NCI-H748 (cell line): ENCODE data around the gene MNX1.
A peak's percentile ranks its signal among the peaks of the same experiment; 100 is the strongest.

ENCODE experiments used
- DNase-seq: peaks from one replicate; lab custom pipeline; 2025; ENCODE audit not compliant: unreplicated experiment; lab: John Stamatoyannopoulos, UW

Gene MNX1

DNA sequence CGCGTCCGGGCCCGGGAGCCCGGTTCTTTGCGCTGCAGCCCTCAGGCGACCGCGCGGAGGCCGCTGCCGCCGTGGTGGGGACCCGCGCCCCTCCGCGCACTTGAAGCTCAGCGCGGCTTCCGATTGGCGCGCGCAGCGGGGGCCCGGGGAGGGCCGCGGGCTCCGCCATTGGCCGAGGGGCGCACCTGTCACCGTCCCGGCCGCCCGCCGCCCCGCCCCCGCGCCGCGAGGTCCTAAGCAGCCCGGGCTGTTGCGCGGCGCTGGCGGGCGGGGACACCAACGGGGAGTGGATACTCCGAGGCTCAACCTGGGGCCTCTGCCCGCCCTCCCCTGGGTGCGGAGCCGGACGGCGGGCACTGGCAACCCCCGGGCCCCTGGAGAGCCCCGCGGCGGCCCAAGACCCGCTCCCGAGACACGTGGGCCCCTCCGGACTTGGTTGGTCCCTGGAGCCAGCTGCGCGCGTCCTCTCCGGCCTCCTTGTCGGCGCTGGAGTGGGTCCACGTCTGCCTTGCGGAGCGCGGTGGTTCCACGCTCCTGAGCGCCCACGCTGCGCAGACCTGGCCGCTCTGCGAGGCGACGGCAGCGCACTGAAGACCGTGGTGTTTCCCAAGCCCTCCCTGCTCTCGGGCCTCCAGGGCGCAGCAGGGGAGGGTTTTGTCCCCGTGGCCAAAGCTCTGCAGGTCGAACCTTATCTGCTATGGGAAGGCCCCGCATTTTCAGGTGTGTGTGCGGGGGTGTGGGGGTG lies at the start of gene MNX1:
TSS of gene MNX1 (minus strand) at position 76 of the 745 bp plus-strand sequence. CDS start 313 bp downstream, outside the sequence.
- DNase-seq: peak; percentile 93

DNA sequence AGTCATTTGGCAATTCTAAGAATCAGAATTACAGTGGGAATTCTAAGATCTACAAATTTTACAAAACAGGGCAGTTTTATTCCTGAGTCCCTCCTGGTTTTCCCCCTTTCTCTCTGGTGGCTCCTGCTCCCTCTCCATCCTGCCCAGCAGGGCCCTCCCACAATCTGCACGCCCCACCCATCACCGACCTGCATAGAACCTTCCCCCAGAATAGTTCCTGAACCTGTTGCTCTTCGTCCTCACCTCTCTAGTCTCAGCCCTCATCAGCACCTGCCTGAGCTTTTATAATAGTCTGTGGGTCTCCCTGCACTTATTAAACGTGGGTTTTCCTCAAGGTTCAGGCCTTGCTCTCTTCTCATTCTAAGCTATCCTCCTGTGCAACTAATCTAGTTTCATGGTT lies 49.1 kb upstream of the MNX1 start:
- no peak for DNase-seq

DNA sequence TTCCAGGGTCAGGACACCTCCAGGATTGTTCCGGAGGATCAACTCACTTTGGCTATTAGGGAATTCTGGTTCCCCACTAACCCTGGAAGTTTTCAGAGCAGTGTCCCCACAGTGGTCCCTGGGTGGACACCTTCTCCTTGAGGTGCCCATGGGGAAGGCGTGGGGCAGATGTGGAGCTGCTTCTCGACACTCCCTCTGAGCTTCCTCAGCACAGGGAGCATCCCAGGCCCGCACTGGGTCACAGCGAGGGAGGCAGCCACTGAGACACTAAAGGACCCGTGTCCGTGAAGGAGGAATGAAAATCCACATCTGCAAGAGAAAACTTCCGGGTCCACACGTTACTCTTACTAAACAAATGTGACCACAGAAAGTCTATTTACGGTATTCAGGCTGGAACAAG lies 48.2 kb upstream of the MNX1 start:
- DNase-seq: no peak

DNA sequence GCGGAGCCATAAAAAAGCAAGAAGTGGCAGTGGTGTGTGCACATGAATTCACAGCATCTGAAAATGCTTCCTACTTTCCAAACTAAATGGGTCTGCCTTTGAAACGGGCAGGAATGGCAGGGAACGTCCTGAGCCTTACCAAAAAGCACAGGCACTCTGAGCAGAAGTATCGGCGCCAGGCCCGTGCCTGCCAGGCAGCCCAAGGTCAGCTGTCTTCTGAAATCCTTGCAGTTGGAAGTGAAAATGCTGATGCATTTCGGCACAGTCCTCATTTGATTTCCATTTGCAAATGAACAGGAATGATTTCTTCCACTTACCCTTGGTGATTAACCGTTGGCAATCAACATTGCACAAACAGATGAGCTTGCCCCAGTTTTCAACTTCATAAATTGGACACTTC lies 47.6 kb upstream of the MNX1 start:
- no peak for DNase-seq

DNA sequence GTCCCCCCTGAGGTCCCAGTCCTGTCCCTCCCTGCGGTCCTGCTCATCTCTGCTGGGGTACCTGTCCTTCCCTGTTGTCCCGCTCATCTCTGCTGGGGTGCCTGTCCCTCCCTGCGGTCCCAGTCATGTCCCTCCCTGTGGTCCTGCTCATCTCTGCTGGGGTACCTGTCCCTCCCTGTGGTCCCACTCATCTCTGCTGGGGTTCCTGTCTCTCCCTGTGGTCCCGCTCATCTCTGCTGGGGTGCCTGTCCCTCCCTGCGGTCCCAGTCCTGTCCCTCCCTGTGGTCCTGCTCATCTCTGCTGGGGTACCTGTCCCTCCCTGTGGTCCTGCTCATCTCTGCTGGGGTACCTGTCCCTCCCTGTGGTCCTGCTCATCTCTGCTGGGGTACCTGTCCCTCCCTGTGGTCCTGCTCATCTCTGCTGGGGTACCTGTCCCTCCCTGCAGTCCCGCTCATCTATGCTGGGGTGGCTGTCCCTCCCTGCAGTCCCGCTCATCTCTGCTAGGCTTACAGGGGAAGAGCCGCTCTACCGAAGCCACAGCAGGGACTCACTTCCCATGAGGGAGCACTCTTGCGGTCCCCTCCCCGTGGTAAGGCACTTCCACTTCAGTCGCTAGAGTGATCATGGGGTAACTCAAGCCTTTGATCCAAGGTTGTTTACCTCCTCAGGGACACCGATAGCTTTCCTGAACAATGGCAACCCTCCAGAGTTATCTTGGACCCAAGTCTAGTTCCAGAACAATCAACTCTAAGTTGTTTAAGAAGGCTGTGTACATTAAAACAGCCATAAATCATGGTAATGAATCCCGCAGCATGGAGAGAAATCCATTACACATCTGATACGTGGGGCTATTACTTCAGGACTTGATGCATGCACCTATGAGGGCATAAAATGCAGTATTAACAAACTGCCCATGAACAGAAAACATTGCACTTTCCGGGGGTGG lies 46.8 kb upstream of the MNX1 start:
- no peak for DNase-seq

DNA sequence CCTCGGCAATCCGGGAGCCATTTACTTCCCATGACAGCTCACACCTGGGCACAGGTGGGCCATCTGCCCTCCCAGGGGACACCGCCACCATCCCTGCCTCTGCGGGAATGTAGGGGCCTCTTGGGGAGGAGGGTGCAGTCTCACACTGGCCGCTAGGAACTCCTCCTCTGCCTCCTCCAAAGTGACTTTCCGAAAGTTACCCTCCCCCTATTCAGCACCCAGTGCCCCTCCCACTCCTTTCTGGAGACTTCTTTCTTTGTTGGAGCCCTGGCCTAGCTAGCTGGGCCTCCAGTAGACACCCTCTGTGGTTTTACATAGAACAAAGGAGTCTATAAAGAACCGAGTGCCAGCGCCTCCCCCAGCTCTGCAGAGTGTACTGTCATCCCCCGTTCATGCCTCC lies 45.8 kb upstream of the MNX1 start:
- no peak for DNase-seq

DNA sequence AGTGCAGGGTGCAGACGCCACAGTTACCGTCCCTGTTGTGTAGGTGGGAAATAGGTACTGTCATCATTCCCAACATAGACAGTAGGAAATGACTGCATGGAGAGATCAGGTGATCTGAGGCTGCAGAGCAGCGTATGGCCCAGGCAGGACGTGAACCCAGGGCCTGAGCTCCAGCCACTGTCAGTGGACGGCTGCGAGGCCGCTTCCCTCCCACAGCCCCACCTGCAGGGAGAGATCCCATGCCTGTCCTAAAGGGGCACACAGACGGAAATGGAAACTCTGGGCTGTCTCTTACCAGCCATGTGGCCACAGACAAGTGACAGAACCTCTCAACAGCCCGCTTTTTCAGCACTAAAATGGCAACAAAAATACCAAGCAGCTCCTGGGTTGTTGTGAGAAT lies 44.5 kb upstream of the MNX1 start:
- no peak for DNase-seq

DNA sequence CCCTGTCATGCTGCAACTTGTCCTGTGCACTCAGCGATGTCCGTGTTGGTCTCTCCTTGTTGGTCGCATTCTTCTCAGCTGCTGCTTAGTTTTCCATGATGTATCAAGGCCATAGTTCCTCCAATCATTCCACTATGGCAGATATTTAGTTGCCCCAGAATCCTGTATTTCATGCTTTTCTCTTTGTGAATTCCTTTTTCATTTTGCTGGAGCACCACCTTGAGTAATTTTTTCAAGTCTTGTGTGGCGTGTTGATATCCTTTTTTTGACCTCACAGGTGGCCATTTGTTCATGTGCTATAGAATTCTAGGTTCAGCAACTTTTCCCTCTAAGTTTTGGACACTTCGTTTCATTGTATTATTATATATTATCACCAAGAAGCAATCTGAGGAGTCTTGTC lies 42.7 kb upstream of the MNX1 start:
- no peak for DNase-seq

DNA sequence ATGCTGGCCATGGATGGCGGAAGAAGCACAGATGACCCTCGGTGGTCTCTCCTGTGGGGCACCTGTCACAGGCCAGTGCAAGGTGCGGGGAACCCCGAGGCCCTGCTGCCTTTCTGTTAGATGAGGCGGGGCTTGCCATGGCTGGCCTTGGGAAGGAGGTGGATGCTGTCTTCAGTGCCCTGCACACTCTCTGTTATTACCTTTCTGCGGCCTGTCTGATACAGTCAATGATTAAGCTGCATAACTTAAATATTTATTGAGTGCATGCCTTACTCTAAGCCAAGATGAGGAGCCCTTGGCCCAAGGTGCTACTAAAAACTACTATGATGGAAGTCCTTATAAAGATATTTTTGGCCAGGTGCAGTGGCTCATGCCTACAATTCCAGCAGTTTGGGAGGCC lies 36.7 kb upstream of the MNX1 start:
- DNase-seq: no peak

DNA sequence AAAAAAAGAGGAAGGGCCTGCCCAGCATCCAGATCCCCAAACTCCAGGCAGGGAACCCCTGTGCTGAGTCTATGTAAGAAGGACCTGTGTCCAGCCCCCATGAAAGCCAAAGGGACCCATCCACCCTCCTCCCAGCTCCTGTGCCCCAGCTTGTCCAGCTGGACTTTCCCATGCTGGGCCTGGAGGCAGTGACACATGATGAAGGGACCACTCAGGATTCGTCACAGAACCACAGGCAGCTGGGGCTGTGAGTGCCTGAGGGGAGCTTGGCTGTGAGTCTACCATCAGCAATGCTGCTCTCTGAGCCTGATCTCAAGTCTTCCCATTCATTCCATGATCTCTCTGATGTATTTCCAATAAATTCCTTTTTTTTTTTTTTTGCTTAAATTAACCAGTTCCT lies 36.2 kb upstream of the MNX1 start:
- no peak for DNase-seq

DNA sequence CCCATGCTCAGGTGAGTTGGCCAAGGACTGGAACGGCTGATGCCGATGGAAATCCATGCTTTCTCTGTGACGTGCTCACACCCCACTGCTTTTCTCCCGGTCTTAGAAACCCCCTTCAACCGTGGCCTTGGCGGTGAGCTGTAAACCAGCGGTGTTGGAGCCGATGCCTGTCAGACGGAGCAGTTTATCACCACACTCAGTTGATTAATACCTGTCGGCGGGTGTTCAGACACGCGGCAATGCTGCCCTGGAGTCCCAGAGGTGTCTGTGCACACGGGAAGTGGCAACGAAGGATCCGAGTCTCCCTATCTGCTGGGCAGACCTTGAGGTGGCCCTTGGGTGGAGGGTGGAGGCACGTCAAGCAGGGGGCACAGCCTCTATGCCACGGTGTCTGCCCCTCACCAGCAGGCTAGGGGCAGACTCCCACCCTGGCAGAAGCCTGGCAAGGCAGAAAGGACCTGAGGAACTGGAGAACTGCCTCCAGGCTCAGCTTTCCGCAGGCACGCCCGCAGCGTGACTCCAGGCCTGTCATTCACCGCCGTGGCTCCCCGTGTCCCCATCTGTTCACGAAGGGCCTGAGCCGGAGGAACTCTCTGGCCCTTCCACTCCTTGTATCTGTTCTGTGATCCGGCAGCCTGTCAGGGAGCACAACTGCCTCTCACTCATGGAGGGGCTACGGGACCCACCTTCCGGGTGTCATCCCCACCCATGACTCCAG lies 34.6 kb upstream of the MNX1 start:
- DNase-seq: no peak

DNA sequence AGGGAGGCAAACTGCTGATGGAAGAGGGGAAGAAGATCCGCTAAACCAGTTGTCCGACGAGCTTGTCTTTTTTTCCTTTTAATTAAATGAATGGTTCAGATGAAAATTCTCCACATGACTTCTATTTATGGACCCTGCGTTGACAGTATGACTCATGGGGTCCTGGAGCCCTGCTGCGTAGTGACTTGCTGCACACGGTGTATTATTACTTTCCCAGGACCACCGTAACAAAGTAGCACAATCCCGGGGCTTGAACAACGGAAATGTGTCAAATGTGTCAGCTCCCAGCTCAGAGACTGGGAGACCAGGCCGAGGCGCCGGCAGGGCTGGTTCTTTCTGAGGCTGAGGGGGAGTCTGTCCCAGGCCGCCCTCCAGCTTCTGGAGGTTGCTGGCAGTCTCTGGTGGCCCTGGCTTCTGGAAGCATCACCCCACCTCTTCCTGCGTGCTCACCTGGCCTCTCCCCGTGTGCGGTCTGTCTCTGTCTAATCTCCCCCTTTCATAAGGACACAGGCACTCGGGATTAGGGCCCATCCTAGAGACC lies 33.8 kb upstream of the MNX1 start:
- DNase-seq: no peak

DNA sequence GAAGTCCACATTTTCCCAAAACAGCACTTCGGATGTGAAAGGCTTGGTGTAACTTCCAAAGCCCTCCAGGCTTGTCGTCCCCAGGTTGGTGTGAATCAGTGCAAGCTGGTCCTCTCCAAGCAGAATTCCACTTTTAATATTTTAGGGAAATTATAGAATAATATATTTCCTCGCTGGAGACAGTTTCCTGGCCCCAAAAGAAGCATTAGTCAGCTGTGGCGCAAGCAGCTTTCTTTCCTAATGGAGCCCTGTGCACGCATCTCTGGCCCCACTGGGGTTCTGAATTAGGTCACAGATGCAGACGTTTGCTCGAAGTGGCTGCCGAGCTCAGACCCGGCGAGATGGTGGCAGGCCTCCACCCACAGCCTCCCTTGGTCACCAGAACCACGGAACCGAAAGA lies 33.3 kb upstream of the MNX1 start:
- DNase-seq: no peak

DNA sequence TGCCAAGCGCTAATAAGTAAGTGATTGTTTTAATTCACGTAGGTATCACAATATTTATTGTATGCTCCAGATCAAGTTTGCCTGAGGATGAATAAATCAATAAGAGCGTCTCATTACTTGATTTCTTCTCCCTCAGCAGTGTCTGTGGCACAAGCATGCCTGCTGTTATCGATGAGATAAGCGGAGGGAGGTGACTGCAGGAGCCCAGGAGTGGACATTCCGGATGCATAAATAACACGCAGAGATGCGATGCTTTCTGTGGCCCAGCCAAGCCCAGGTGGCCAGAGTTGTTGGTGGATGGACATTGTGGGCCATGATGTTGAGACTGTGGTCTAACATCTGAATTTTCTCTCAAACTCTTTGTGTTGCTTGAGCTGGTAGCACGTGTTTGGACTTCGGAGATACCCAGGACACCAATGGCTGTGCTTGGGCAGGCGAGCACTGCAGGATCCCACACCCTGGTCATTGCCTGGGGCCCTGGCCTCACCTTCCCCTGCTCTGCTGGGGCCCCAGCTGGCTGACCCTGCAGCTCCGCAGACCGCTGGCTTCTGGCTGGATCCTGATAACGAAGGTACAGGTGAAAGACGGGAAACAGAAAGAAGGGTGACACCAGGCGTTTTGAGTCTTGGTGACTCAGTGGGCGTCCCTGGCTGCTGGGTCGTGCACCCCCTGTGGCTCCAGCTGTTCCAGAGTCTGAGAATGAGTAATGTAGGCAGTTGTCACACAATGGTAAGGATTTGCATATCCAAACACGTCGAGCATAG lies 31.2 kb upstream of the MNX1 start:
- DNase-seq: no peak

DNA sequence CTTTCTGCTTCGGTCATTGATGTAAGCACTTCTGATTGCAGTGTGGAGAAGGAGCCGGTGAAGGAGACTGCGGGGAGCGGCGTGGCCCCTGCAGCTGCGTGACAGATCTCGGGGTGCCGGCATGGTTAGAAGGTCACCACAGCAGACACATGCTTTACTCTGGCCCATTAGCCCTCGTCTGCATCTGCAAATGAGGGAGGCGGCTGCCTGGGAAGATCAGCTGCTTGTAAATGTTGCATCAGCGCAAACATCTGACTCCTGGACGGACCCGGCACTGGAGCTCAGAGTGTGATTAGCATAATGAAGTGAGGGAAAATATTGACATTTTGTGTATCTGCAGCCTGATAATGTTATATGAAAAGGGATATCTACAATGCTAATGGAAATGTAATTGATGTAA lies 30.5 kb upstream of the MNX1 start:
- DNase-seq: peak; percentile 47

DNA sequence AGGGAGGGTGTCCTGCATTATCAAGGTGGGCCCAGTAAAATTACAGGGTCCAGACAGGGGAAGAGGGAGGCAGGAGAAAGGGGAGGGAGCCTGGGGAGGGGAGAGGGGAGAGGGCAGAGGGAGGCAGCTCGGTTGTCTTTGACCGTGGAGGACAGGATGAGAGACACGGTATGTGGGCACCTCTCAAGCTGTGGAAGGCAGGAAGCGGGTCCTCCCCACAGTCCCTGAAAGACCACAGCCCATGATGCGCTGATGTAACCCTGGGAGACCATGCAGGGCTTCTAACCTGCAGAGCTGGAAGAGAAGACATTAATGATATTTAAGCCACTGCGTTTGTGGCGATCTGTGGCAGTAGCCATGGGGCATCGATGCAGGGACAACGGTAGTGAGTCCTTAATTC lies 27.2 kb upstream of the MNX1 start:
- no peak for DNase-seq

DNA sequence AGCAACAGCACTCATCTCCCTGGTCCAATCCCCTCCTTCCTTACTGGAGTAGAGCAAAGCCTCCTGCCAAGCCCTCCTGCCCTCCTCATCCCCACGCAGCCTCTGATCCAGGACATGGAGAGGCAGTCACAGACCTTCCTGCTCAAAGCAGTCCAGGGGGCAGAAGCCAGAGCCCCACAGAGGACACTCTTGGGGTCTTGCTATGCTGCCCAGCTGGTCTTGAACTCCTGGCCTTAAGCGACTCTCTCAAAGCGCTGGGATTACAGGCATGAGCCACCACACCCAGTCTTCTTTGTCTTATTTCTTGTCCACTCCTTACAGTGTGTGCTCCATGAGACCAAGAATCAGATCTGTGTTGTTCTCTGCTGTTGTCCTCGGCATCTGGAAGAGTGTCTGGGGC lies 26.6 kb upstream of the MNX1 start:
- no peak for DNase-seq

DNA sequence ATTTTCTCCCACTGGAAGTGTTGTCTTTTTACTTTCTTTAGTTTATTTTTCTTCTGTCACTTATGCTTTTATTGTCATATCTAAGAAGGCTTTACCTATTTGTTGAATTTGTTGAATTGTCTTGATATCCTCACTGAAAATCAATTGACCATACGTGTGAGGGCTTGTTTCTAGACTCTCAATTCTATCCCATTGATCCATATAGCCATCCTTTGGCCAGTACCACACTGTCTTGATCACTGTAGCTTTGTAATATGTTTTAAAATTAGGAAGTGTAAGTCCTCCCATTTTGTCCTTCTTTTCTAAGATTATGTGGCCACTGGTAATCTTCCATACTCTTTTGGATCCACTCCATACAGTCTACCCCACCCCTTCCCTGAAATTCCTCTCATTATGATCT lies 25.5 kb upstream of the MNX1 start:
- DNase-seq: no peak

DNA sequence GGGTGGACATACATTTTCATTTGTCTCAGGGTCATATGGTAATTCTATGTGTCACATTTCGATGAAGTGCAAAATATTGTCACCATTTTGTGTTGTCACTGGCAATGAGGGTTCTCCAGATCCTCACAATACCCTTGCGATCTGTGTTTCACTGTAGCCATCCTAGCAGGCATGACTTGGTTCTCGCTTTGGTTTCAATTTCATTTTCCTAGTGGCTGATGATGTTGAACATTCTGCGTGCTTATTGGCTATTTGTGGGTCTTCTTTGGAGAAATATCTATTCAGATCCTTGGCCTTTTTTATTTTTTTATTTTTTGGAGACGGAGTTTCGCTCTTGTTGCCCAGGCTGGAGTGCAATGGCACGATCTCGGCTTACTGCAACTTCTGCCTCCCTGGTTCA lies 24.8 kb upstream of the MNX1 start:
- no peak for DNase-seq
